Activated CD8-positive, alpha-beta memory T cell treated with anti-CD3 and anti-CD28 coated beads for 24 hours (primary cell): ENCODE data around the gene ZNF862.
"Not testable (repeated sequence)": the region's sequence is repeated elsewhere in the genome, so short reads cannot be mapped to it uniquely, and the experiment has no call there.

Source experiments
- DNase-seq: peaks from one replicate; pipeline ENCODE4 v3.0.0-alpha.2; 2020

Gene ZNF862

DNA sequence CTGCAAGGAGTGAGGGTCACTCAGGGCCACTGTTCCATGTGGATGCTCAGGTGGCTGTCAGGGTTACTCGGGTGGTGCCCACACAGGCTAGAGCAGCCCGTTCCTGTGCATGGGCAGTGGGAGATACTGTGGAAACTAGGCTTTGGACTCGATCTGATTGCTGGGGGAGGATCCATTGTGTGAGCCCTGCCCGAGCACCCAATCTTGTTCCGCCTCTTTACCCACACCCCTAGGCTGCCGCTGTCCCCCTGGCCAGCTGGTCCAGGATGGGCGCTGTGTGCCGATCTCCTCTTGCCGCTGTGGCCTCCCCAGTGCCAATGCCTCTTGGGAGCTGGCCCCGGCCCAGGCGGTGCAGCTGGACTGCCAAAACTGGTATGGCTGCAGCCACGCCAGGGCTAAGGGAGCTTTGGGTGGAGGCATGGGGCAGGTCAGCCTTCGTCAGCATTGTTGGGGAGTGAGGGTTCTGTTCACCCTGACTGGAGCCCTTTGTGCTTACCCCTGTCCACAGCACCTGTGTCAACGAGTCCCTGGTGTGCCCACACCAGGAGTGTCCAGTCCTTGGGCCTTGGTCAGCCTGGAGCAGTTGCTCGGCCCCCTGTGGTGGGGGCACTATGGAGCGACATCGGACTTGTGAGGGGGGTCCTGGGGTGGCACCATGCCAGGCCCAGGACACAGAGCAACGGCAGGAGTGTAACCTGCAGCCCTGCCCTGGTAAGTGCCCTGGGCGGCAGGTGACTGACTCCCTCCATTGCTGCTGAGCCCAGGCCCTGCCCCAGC, 12.4 kb upstream of the ZNF862 start:
- DNase-seq = no peak

DNA sequence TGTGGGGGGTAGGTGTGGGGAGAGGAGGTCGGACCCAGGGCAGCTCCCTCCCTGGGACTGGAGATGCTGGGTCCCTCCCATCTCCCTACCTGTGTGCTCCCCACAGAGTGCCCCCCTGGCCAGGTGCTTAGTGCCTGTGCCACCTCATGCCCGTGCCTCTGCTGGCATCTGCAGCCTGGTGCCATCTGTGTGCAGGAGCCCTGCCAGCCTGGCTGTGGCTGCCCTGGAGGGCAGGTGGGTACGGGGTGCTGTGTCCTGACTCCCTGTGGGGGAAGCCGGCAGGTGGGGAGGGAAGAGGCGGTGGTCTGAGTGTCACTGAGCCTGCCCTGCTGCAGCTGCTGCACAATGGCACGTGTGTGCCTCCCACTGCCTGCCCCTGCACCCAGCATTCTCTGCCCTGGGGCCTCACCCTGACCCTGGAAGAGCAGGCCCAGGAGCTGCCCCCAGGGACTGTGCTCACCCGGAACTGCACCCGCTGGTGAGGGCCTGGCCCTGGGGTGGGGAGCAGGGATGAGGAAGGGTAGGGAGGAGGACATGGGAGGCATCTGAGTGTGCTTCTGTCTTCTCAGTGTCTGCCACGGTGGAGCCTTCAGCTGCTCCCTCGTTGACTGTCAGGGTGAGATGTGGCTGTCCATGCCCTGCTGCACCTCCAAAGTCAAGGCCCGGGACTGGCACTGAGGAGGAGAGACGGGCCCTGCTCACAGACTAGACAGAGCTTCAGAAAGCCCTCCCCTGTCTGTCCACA, 11.7 kb upstream of the ZNF862 start:
- DNase-seq = no peak

DNA sequence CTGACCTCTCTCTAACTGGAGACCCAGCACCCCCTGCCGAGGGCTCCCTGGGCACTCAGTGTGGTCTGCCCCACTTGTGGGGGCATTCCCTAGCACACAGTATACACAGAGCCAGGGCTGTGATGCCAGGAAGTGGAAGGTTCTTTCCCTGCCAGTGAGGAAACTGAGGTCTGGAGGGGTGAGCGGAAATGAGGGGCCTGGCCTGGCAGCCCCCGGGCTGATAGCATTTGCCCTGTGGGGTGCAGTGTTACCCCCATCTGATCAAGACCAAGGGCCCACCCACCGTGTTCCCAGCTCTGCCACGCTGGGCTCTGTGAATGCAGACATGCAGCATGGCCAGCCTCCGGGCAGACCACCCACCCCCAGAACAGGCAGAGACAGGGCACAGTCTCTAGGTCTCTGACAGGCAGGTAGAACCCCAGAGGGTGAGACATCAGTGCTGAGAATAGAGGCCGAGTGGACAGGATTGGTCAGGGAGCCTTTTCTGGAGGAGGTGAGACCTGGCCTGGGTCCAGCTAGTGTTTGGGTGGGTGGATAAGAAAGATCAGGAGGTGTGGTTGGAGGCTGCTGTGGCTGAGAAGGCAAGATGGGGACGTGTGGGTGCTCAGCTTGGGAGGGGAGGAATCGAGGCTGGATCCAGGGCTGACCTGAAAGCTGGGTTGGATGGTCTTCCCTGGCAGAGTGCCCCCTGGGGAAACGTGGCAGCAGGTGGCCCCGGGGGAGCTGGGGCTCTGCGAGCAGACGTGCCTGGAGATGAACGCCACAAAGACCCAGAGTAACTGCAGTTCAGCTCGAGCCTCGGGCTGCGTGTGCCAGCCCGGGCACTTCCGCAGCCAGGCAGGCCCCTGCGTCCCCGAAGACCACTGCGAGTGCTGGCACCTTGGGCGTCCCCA, 10.8 kb upstream of the ZNF862 start:
- DNase-seq = no peak

DNA sequence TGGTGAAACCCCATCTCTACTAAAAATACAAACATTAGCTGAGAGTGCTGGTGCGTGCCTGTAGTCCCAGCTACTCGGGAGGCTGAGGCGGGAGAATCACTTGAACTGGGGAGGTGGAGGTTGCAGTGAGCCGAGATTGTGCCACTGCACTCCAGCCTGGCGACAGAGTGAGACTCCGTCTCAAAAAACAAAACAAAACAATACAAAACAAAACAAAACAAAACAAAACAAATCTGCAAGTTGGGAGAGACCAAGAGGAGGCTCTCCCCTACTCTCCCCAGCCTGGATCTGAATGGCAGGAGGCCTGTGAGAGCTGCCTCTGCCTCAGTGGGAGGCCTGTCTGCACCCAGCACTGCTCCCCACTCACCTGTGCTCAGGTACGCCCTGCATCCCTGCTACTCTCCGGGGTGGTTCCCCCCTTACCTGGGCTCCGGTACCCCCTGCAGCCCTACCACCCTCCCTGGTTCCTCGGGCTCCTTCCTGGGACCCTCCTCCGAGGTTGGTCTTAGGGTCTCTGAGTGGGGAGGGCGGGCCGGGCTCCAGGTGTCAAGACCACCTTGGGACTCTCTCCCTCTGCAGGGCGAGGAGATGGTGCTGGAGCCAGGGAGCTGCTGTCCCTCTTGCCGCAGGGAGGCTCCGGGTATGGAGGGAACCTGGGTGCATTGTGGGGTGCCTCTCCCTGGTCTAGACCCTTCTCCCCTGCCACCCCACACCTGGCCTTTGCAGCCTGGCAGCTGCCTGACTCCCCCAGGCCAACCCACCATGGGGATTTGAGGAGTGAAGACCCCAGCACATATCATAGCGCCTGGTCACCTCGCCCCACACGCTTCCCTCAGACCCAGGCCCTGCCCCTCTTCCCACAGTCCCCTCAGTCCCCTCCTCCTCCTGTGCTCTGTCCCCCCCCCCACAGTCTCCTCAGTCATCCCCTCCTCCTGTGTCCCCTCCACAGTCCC, 9.5 kb upstream of the ZNF862 start:
- DNase-seq = no peak

GRCh38 chr7:149830527-149830926, 7.6 kb upstream of the ZNF862 start:
- not testable (repeated sequence) for DNase-seq

DNA sequence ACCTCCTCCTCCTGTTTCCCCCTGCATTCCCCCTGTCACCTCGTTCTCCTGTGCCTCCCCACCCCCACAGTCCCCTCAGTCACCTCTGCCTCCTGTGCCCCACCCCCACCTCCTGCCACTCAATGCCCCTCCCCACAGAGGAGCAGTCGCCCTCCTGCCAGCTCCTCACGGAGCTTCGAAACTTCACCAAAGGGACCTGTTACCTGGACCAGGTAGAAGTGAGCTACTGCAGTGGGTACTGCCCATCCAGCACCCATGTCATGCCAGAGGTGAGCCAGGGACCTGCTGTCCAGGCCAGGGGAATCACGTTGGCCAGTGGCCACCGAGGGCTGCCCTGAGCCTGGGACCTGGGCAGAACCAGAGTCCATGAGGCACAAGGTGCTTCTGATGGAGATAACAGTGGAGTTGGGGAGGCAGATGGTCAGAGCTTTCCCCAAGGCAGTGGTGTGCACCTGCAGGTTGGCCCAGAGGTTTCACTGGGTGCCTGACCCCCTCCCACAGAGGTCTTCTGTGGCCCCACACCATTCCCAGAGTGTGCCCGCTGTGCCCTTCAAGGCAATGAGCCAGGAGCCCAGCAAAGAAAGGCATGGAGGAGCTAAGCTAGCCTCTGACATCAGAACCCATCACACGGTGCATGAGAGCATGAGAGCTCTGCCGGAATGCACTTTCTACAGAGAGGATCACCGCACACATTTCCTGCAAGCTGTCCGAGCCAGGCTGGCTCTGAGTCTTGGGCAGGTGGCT, 7.0 kb upstream of the ZNF862 start:
- DNase-seq = no peak

DNA sequence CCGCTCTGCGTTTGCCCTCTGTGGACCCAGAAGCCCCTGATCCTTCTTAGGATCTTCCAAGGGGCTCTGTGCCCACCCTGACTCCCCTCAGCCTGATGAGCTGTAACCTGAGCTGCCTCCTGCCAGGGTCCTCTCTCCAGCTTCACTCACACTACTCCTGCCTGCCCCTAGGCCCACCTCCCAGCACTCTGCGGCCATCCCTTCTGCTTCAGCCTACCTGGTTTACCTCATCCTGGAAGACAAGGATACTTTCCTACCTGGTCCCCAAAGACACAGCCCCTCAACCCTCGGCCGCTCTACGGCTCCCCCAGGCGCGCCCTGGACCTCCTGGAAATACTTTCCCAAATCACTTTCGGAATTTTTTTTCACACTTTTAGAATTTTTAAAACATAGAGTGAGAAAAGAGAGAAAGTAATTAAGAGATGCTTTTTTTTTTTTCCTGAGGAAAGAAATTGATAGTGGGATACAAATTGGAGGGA, 6.4 kb upstream of the ZNF862 start:
- no peak for DNase-seq

DNA sequence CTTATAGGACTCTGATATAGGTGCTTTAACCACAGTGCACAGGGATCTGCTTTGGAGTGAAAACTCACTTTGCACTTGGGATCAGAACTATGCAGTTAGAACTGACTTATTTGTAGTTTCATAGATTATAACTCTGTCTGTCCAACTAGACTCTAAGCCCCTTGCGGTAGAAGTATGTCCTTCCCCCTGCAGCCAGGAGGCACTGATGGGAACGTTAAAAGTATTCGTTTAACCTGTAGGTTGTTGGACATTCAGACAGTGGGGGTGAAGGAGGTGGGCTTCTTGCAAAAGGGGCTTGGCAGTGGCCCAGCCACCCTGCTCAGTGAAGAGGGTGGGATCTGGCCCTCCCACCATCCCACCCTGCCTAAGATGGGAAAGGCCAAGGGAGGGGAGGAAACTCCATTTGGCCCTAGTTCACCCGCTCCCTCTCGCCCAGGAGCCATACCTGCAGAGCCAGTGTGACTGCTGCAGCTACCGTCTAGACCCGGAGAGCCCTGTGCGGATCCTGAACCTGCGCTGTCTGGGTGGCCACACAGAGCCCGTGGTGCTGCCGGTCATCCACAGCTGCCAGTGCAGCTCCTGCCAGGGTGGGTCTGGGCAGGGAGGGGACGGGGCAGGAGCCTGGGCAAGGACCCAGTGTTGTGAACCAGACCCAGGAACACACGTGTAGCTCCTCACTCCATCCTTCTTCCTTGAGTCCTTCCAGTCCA, 5.7 kb upstream of the ZNF862 start:
- no peak for DNase-seq

GRCh38 chr7:149833495-149834130, 4.6 kb upstream of the ZNF862 start:
- no peak for DNase-seq

DNA sequence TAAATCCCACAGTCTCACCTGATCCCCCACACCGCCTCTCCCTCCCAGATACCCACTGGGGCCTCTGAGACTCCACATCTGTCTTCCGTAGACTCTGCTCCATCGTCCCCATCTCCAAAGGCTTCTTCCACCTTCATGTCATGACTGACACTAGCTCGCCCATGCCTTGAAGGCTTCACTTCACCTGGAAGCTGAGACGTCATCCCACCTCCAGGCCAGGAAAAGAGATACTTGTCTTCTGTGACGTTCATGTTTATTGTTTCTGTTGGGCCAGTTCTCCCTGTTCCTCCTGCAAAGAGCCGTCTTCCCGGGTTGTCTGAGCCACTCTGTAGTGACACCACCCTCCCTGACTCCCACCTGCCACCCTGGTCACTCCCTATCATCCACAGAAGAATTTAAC, 3.6 kb upstream of the ZNF862 start:
- DNase-seq = no peak

GRCh38 chr7:149836434-149836833, 1.7 kb upstream of the ZNF862 start:
- DNase-seq = no peak

- DNase-seq = no peak
Observed at GRCh38 chr7:149837564-149838223, 481 bp upstream of the ZNF862 start.

GRCh38 chr7:149838992-149839408, 825 bp downstream of the ZNF862 start:
- DNase-seq = no peak

- DNase-seq = no peak
Observed at GRCh38 chr7:149839933-149840332, 1.8 kb downstream of the ZNF862 start.

DNA sequence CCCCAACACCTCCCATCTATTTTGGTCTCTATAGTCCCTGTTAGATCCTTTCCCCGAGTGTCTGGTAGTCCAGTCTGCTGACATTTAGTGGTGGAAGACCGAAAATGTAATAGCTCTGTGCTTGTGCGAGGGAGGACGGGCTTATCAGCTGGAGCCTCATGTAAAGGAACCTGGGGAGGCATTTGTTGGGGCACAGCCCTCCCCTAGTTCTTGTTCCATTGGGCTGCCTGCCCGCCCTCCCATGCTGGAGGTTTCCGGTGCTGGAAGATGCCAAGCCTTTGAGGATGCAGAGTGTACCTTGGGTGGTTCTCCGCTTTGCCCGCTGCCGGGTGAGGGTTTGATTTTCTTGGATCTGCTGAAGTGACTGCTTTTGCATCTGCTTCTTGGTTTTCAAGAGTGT, 5.4 kb downstream of the ZNF862 start:
- DNase-seq = no peak

DNA sequence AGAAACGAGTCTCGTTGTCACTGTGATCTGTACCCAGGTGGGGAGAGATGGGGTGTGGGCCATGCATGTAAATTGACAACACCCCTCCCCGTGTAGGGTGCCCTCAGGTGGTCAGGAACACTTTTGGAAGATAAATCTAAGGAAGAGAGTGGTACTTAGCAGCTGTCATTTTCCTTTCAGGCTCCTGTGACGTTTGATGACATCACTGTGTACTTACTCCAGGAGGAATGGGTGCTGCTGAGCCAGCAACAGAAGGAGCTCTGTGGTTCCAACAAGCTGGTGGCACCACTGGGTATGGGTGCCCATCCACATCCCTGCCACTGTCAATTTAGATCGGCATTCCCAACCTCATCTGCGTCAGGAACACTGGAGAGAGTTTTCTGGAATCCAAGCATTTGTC, 6.3 kb downstream of the ZNF862 start:
- DNase-seq = no peak

- DNase-seq = no peak
Observed at GRCh38 chr7:149845257-149845980, 7.2 kb downstream of the ZNF862 start.

DNA sequence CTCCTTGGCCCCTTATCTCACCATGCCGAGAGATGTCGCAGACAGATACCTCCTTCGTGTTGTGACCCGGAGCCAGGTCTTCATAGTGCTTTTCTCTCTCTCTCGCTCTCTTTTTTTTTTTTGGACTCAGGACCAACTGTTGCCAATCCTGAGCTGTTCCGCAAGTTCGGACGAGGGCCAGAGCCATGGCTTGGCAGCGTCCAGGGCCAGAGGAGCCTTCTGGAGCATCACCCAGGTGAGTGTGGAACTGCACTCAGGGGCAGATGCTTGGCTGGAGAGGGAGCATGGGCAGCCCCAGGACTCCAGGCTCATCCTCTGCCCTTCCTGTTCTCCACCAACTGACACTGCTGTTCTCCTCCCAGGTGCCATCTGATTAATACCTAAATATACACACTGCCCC, 7.8 kb downstream of the ZNF862 start:
- DNase-seq = no peak
